NCI-H82 treated with DMSO at 0.1 percent for 48 hours (cell line): ENCODE data around the gene KANSL1.
"Not testable (repeated sequence)": the region's sequence is repeated elsewhere in the genome, so short reads cannot be mapped to it uniquely, and the experiment has no call there.

Experiments used
- DNase-seq: peaks from one replicate; lab custom pipeline; 2025; ENCODE audit not compliant: unreplicated experiment; lab: John Stamatoyannopoulos, UW

KANSL1 gene

DNA sequence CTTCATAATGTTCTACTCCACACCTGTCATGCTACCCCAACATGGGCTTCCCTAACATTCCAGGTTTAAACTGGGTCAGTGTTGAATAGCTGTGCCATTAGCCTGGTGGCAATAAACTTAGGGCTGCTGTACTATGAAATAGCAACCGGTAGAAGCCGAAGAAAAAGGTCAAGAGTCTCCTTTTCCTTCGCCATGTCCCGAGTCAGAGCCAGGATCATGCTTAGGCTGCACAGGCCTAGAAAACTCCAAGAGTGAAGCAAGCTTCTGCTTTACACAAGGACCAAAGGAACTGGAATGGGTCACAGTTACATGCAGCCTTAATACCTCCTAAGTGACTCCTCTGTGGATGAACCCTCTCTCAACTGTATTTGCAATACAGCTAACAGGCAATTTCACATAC lies 105.4 kb downstream of the KANSL1 start:
- DNase-seq = not testable (repeated sequence)

DNA sequence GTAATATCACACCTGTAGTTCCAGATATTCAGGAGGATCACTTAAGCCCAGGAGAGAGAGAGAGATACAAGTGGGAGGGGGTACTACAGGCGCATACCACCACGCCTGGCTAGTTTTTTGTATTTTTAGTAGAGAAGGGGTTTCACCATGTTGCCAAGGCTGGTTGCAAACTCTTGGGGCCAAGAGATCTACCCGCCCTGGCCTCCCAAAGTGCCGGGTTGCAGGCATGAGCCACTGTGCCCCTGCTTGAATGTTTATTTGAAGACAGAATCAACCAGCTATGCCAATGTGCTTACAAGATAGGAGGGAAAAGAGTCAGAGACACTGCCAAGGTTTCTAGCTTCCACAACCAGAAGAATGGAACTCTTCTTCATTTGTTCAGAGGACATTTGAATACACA lies 106.4 kb downstream of the KANSL1 start:
- no peak for DNase-seq

DNA sequence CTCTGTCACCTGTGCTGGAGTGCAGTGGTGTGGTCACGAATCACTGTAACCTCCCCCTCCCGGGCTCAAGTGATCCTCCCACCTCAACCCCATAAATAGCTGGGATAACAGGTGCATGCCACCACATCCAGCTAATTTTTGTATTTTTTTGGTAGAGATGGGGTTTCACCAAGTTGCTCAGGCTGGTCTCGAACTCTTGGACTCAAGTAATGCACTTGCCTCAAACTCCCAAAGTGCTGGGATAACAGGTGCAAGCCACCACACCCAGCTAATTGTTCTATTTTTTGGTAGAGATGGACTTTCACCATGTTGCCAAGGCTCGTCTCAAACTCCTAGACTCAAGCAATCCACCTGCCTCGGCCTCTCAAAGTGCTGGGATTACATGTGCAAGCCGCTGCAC lies 107.7 kb downstream of the KANSL1 start:
- no peak for DNase-seq

DNA sequence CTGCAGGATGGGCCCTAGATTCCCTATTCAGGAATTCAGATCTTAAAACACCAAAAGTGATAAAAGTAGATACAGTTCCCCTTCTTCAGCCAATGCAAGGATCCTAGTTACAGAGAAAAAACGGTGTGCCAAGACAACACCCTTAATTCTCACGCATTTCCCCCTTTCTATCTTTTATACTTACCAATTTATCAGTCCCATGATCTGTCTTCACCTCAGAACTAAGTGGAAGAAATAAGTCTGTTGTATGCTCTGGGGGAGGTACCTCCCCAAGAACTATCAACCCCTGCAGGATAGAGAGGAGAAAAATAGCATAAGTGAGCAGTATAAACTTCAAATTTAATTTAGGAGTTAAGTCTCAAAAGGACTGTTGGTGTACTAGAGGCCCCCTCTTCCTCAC lies 111.0 kb downstream of the KANSL1 start:
- no peak for DNase-seq

- no peak for DNase-seq
Observed at GRCh38 chr17:46081018-46081320, 112.3 kb downstream of the KANSL1 start.

GRCh38 chr17:46080118-46081017 lies 112.9 kb downstream of the KANSL1 start:
- DNase-seq = no peak

GRCh38 chr17:46078675-46079074 lies 114.6 kb downstream of the KANSL1 start:
- DNase-seq = no peak

DNA sequence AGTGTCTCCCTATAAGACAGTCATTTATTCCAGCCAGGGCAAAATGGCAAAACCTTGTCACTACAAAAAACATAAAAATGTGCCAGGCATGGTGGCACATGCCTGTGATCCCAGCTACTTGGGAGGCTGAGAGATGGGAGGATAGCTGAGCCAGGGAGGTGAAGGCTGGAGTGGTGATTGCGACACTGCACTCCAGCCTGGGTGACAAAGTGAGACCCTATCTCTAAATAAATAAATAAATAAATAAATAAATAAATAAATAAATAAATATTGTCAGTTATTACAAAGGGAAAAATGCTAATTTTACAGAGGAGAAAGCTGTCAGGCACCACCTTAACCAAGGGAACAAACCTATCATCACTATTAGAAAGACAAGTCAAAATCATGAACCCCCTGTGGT lies 118.7 kb downstream of the KANSL1 start:
- no peak for DNase-seq

DNA sequence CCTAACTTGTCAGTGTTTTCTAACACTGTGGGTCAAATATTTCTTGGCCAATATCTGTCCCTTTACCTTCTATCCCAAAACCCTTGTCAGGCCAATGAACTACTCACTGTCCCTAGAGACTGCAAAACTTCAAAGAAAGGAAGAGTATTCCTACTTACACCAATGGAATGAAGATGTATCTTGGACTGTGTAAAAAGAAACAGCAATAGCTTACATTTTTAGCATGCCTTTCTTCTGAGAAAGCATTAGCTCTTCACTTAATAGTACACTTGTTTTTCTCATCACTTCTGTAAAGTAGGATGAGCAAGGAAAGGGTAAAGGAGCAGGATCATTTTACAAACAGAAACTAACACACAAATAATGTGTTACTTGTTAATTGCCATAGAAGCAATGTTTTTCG lies 120.2 kb downstream of the KANSL1 start:
- DNase-seq = no peak

GRCh38 chr17:46071796-46072195 lies 121.4 kb downstream of the KANSL1 start:
- peak; percentile 88 for DNase-seq

GRCh38 chr17:46064460-46064859 lies 128.8 kb downstream of the KANSL1 start:
- no peak for DNase-seq

- DNase-seq = no peak
Observed at GRCh38 chr17:46063241-46063640, 130.0 kb downstream of the KANSL1 start.

- DNase-seq = peak; percentile 28
Observed at GRCh38 chr17:46061435-46061834, 131.8 kb downstream of the KANSL1 start.

- DNase-seq = no peak
Observed at GRCh38 chr17:46060461-46060860, 132.8 kb downstream of the KANSL1 start.

GRCh38 chr17:46059486-46059885 lies 133.7 kb downstream of the KANSL1 start:
- no peak for DNase-seq

GRCh38 chr17:46057366-46057765 lies 135.9 kb downstream of the KANSL1 start:
- no peak for DNase-seq

- no peak for DNase-seq
Observed at GRCh38 chr17:46056800-46057304, 136.4 kb downstream of the KANSL1 start.

- no peak for DNase-seq
Observed at GRCh38 chr17:46053911-46054534, 139.2 kb downstream of the KANSL1 start.

DNA sequence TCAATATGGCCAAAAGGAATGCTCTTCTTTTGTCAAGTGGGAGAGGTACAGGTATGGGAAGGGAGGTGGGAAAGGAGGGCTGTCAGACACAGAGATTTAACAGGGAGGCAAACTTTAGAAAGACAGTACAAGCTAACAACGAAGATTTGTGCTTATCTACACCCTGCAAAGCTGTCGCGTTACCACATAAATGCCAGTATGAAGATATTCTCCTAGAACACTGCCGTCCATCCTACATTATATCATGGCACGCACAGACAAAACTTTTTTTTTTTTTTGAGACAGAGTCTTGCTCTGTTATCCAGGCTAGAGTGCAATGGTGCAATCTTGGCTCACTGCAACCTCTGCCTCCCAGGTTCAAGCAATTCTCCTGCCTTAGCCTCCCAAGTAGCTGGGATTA lies 143.6 kb downstream of the KANSL1 start:
- DNase-seq = no peak

- DNase-seq = no peak
Observed at GRCh38 chr17:46047856-46048255, 145.4 kb downstream of the KANSL1 start.

GRCh38 chr17:46047398-46047797 lies 145.8 kb downstream of the KANSL1 start:
- no peak for DNase-seq

DNA sequence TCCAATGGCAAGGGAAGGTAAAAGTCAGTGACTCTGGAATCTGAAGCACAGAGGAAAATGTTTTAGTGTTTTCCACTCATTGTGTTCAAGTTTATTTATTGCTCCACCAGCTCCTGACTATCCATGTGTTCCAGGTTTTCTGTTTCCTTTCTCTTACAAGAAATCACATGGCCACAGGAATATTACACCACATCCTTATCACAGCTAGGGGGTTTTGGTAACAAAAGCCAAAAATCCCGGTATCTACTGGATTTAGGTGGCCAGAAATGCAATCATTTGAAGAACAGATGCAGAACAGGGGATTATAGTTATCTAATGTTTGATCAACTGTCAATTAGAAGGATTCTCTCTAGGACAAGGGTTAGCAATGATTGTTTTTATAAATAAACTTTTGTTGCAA lies 146.3 kb downstream of the KANSL1 start:
- no peak for DNase-seq
